ENCODE results near the gene NSRP1.
"Not testable (repeated sequence)": the region's sequence is repeated elsewhere in the genome, so short reads cannot be mapped to it uniquely, and the experiment has no call there.

NSRP1 gene

GRCh38 chr17:30225112-30225511 is 108.5 kb downstream of the NSRP1 start:
- DNase-seq: no peak

DNA sequence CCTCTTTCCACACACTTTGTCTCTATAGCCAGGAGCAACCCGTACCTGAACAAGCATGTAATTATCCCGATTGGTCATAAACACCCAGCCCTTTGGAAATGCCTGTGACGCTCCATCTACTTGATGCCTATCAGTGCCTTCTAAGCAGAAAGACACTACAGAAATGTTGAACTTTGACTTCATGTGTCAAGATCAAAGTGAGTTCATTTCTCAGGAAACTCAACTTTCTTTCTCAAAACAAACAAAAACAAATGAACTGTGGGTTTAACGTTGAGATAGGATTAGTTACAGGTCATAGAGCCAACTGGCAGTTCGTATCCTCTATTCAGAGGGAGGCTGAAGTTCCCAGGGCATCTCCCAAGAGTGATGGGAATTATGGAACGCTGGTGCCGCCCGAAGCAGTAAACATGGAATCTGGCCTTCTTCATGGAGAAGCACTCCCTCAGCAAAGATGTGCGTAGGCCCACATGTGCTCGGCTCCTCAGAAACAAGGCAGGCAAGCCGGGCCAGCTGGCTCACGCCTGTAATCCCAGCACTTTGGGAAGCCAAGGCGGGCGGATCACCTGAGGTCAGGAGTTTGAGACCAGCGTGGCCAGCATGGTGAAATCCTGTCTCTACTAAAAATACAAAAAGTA is 109.4 kb downstream of the NSRP1 start:
- DNase-seq: no peak

GRCh38 chr17:30226878-30227277 is 110.3 kb downstream of the NSRP1 start:
- DNase-seq: no peak

DNA sequence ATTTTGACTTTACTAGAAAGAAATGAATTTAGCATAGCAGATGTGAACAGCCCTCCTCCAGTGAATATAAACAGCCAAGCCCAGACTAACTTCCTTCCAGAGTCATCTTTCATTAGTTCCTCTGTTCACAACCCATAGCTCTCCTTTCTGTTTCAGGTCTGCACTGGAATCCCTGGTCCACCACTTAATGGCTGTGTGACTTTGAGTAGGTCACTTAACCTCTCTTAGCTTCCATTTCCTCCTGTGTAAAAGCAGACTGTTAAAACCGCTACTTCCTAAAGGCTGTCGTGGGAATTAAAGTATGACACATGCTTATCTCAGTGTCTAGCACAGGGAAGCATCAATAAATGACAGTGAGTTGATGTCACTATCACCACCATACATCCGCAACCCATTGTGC is 111.4 kb downstream of the NSRP1 start:
- DNase-seq: no peak

GRCh38 chr17:30229012-30229411 is 112.4 kb downstream of the NSRP1 start:
- DNase-seq: no peak

- DNase-seq: not testable (repeated sequence)
Measured at GRCh38 chr17:30230009-30230408, 113.4 kb downstream of the NSRP1 start.

GRCh38 chr17:30230596-30231125 is 114.0 kb downstream of the NSRP1 start:
- DNase-seq: no peak

GRCh38 chr17:30232015-30232823 is 115.6 kb downstream of the NSRP1 start:
- no peak for DNase-seq

- no peak for DNase-seq
Measured at GRCh38 chr17:30232824-30233427, 116.3 kb downstream of the NSRP1 start.

- DNase-seq: no peak
Measured at GRCh38 chr17:30234296-30234695, 117.7 kb downstream of the NSRP1 start.

DNA sequence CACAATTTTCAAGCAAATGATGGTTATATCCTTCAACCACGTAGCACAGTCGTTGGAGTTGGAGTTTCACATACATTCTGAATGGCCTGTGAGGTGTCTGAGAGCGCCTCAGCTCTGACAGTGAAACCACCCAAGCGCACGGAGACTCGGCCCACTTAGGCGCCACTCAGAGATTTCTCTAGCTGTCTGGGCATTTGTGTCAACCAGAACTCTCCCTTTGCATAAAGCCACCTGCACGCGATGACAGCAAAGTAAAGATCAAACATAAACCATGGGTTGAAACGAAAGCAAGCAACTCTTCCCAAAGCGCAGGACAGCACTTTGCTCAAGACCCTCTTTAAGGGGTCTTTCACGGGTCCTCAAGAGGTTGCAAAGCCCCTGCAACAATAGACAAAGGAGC is 118.3 kb downstream of the NSRP1 start:
- no peak for DNase-seq

- DNase-seq: no peak
Measured at GRCh38 chr17:30235386-30236296, 119.0 kb downstream of the NSRP1 start, which contains the start of gene SLC6A4. Gene SLC6A4 (minus strand): TSS chr17:30235697. CDS start chr17:30221958, 13,739 bp downstream.

Measured in T-helper 1 cell (primary cell).